OCI-LY3 (cell line): ENCODE data around the gene SDK1.
A peak's percentile ranks its signal among the peaks of the same experiment; 100 is the strongest.

Experiments used
- H2AFZ ChIP-seq: fragments of 200-600, 300-600 bp; shearing (Covaris generic); 2 replicates; pipeline ENCODE4 v1.6.0; 2014; ENCODE audit warnings: antibody characterized with exemption, low read depth, low read length
- H3K27ac ChIP-seq: fragments of 200-600, 300-600 bp; sonication (generic); 2 replicates; pipeline ENCODE4 v1.5.1; 2014; ENCODE audit warnings: mild to moderate bottlenecking, low read length, moderate library complexity, mixed read lengths
- H3K27me3 ChIP-seq: fragments of 200-600, 300-600 bp; sonication (generic); 2 replicates; pipeline ENCODE4 v1.6.1; 2014; ENCODE audit warnings: low read depth, low read length, mixed read lengths
- H3K36me3 ChIP-seq: fragments of 200-600, 300-600 bp; sonication (generic); replicated peaks from 2 replicates; pipeline ENCODE3; 2014; ENCODE audit warnings: low read depth, low read length, mixed read lengths
- H3K4me1 ChIP-seq: fragments of 300-600, 200-600 bp; sonication (generic); 2 replicates; pipeline ENCODE4 v1.6.1; 2014; ENCODE audit warnings: low read length, mixed read lengths
- H3K4me2 ChIP-seq: fragments of 200-600, 300-600 bp; sonication (generic); 2 replicates; pipeline ENCODE4 v1.6.1; 2014; ENCODE audit warnings: low read length, mixed read lengths
- H3K4me3 ChIP-seq: fragments of 300-600, 200-600 bp; sonication (generic); 2 replicates; pipeline ENCODE4 v1.5.1; 2014; ENCODE audit warnings: antibody characterized with exemption, mild to moderate bottlenecking, low read length, moderate library complexity
- H3K79me2 ChIP-seq: fragments of 300-600, 200-600 bp; shearing (Covaris generic); 2 replicates; pipeline ENCODE4 v1.6.1; 2014; ENCODE audit warnings: mild to moderate bottlenecking, low read length, mixed read lengths
- H3K9ac ChIP-seq: fragments of 300-600, 200-600 bp; shearing (Covaris generic); 2 replicates; pipeline ENCODE4 v1.6.0; 2014; ENCODE audit warnings: mild to moderate bottlenecking, low read length, moderate library complexity
- H3K9me3 ChIP-seq: fragments of 200-600, 300-600 bp; shearing (Covaris generic); 2 replicates; pipeline ENCODE4 v1.6.1; 2014; ENCODE audit warnings: low read length, mixed read lengths; ENCODE audit not compliant: insufficient read depth
- H4K20me1 ChIP-seq: fragments of 200-600, 300-600 bp; sonication (generic); 2 replicates; pipeline ENCODE4 v1.6.1; 2016; ENCODE audit warnings: low read length, mixed read lengths; ENCODE audit not compliant: insufficient read depth
- CTCF ChIP-seq: fragments of 200-600, 300-600 bp; sonication (generic); IDR thresholded peaks from 2 replicates; pipeline ENCODE4 v1.5.1; 2014; ENCODE audit warnings: antibody characterized with exemption, low read length, low read depth
- EZH2phosphoT487 ChIP-seq: fragments of 200-600 bp; shearing (Covaris generic); IDR thresholded peaks from 2 replicates; pipeline ENCODE4 v1.6.1; 2018; ENCODE audit warnings: antibody characterized with exemption, mixed run types, low read depth

SDK1 gene

GRCh38 chr7:3643091-3643490 is 342.0 kb downstream of the SDK1 start:
- Histone ChIP-seq H3K27ac (no peak overlapping the region), H3K9ac (no peak overlapping the region), H2AFZ (no peak overlapping the region), H3K4me1 (no peaks in the 10 kb centered on the region), H3K36me3 (no peaks in the 10 kb centered on the region), H3K9me3 (no peaks in the 10 kb centered on the region), H3K27me3 (no peaks in the 10 kb centered on the region), H3K4me3 (no peak overlapping the region), H4K20me1 (no peaks in the 10 kb centered on the region), H3K4me2 (no peak overlapping the region), H3K79me2 (no peaks in the 10 kb centered on the region)
- TF ChIP-seq CTCF (no peak), EZH2phosphoT487 (no peak)

- H3K4me2 ChIP-seq, result no peak overlapping the region
- TF ChIP-seq CTCF (no peak), EZH2phosphoT487 (no peak)
- H3K27me3 ChIP-seq, result no peaks in the 10 kb centered on the region
- H3K9ac ChIP-seq, result no peak overlapping the region
- no peaks in the 10 kb centered on the region for H3K36me3 ChIP-seq
- no peak overlapping the region for H3K27ac ChIP-seq
- H3K79me2 ChIP-seq, result no peaks in the 10 kb centered on the region
- no peak overlapping the region for H2AFZ ChIP-seq
- H3K4me1 ChIP-seq, result no peaks in the 10 kb centered on the region
- H4K20me1 ChIP-seq, result no peaks in the 10 kb centered on the region
- no peaks in the 10 kb centered on the region for H3K9me3 ChIP-seq
- H3K4me3 ChIP-seq, result no peak overlapping the region
Observed at GRCh38 chr7:3648276-3648675, 347.2 kb downstream of the SDK1 start.

- H3K9ac ChIP-seq, result no peak overlapping the region
- no peak overlapping the region for H3K4me2 ChIP-seq
- no peak overlapping the region for H3K4me3 ChIP-seq
- H4K20me1 ChIP-seq, result no peaks in the 10 kb centered on the region
- H3K36me3 ChIP-seq, result no peaks in the 10 kb centered on the region
- peak; percentile 9; the same call in 1 of the 2 replicates for TF ChIP-seq CTCF
- TF ChIP-seq EZH2phosphoT487, result no peak
- H2AFZ ChIP-seq, result no peak overlapping the region
- no peaks in the 10 kb centered on the region for H3K79me2 ChIP-seq
- H3K27me3 ChIP-seq, result no peaks in the 10 kb centered on the region
- no peaks in the 10 kb centered on the region for H3K4me1 ChIP-seq
- no peak overlapping the region for H3K27ac ChIP-seq
- H3K9me3 ChIP-seq, result no peaks in the 10 kb centered on the region
Observed at GRCh38 chr7:3649250-3649649, 348.2 kb downstream of the SDK1 start.

GRCh38 chr7:3649678-3650440 is 348.8 kb downstream of the SDK1 start:
- no peak overlapping the region for H3K4me2 ChIP-seq
- H3K4me3 ChIP-seq, result no peak overlapping the region
- H3K36me3 ChIP-seq, result no peaks in the 10 kb centered on the region
- H4K20me1 ChIP-seq, result no peaks in the 10 kb centered on the region
- no peak overlapping the region for H2AFZ ChIP-seq
- no peak overlapping the region for H3K9ac ChIP-seq
- TF ChIP-seq CTCF (no peak), EZH2phosphoT487 (no peak)
- H3K4me1 ChIP-seq, result no peaks in the 10 kb centered on the region
- H3K27me3 ChIP-seq, result no peaks in the 10 kb centered on the region
- no peak overlapping the region for H3K27ac ChIP-seq
- H3K9me3 ChIP-seq, result no peaks in the 10 kb centered on the region
- H3K79me2 ChIP-seq, result no peaks in the 10 kb centered on the region
